Astrocyte of the hippocampus (primary cell): ENCODE measurements around the gene SPACA4.
"Not testable (repeated sequence)": the region's sequence is repeated elsewhere in the genome, so short reads cannot be mapped to it uniquely, and the experiment has no call there.

Experiments used
- DNase-seq: peaks from one replicate; pipeline ENCODE4 v3.0.0; 2011; ENCODE audit warnings: low read depth, low spot score

Gene SPACA4, protein sequence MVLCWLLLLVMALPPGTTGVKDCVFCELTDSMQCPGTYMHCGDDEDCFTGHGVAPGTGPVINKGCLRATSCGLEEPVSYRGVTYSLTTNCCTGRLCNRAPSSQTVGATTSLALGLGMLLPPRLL

DNA sequence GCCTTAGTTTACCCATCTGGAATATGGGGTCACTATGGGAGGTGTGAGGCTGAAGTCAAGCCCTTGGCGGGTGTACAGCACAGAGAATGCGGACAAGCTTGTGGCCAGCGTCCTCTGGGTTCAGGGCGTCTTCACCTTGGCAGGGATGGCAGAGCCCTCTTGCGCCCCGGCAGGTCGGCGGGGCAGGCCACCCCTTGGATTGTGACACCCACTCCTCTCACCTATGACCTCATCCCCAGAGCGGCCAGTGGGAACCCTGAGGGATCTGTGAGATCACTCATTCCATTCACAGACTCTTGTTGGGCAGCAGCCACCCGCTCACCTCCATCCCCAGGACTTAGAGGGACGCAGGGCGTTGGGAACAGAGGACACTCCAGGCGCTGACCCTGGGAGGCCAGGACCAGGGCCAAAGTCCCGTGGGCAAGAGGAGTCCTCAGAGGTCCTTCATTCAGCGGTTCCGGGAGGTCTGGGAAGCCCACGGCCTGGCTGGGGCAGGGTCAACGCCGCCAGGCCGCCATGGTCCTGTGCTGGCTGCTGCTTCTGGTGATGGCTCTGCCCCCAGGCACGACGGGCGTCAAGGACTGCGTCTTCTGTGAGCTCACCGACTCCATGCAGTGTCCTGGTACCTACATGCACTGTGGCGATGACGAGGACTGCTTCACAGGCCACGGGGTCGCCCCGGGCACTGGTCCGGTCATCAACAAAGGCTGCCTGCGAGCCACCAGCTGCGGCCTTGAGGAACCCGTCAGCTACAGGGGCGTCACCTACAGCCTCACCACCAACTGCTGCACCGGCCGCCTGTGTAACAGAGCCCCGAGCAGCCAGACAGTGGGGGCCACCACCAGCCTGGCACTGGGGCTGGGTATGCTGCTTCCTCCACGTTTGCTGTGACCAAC is at the start of gene SPACA4:
Gene SPACA4, plus strand, starts transcription at position 280 of the 896 bp plus-strand sequence. Its CDS starts 237 bp downstream, at position 517.
- DNase-seq = no peak

DNA sequence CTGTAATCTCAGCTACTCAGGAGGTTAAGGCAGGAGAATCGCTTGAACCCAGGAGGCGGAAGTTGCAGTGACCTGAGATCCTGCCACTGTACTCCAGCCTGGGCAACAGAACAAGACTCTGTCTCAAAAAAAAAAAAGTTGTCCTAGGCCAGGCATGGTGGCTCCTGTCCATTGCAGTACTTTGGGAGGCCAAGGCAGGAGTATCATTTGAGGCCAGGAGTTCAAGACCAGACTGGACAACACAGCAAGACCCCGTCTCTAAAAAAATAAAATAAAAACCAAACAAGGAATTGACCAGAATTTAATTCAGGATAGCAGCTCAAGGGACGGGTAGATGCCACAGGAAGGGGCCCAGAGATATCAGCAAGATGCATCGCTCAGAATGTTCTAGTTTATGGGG is 49.7 kb upstream of the SPACA4 start:
- no peak for DNase-seq

DNA sequence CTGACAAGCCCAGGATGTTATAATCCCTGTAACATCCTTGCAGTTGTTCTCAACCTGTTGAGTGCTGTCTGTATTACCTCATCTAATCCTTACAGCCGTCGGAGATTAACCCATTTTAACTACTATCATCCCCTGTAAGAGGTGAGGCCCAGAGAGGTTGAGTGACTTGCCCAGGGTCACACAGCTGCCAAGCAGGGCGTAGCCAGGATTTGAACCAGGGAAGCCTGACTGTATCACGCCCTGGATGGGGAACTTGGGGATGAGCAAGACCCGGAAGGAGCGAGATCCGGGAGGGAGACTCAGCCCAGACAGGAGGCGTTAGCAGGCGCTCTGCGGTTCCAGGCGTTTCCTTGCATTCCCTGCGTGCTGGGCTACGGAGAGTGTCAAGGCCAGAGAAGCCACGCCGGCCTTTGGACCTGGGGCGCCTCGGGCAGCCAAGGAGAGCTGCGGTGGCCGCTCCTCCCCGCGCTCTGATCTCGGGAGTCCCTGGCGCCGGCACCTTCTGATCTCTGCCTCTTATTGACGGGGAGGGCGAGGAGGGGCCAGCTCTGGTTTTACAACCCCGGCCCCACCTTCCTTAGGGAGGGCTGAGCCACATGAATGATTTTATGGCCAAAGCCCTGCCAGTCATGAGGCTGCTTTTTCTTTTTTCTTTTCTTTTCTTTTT is 48.4 kb upstream of the SPACA4 start:
- peak; percentile 59 for DNase-seq

DNA sequence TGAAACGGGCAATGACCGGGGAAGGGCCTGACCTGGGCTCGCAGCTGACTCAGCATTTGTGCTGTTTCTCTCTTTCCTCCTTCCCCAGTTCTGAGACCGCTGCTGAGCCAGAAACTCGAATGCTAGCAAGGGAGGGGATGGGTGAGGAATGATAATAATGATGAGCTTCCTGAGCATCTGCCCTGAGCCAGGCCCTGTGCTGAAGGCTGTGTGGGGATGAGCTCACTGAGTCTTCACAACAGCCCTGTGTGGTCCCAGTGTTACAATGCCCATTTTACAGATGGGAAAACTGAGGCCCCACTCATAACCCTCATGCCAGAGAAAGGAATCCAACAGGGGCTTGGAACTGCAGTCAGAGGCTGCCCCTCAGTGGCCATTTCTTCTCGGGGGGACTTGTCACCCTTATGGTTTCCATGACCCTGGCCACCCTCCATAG is 46.4 kb upstream of the SPACA4 start:
- DNase-seq = no peak

DNA sequence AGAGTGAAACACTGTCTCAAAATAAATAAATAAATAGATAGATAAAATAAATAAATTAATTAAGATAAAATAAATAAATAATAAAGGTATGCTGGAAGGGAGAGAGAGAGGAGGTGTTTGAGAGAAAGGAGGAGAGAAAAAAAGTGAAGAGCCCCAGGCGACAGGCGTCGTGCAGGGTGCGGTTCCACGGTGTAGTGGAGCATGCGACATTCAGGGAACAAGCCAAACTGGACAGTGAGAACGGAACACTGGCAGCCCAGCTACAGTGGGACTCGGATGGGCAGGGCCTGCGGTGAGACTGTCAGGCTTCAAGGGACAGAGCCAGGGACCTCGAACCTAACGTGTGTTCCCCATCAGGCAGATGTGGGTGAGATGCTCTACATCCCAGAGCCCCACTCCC is 45.1 kb upstream of the SPACA4 start:
- no peak for DNase-seq

DNA sequence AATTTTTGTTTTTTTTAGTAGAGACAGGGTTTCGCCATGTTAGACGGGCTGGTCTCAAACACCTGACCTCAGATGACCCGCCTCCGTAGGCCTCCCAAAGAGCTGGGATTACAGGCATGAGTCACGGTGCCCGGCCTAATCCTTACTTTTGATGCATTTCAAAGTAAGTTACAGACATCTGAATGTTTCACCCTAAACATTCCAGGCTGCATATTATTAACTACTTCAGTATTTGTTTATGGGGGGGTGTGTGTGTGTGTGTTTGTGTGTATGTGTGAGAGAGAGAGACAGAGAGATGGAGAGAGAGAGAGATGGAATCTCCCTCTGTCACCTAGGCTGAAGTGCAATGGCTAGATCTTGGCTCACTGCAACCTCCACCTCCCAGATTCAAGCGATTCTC is 41.5 kb upstream of the SPACA4 start:
- peak; percentile 48 for DNase-seq

DNA sequence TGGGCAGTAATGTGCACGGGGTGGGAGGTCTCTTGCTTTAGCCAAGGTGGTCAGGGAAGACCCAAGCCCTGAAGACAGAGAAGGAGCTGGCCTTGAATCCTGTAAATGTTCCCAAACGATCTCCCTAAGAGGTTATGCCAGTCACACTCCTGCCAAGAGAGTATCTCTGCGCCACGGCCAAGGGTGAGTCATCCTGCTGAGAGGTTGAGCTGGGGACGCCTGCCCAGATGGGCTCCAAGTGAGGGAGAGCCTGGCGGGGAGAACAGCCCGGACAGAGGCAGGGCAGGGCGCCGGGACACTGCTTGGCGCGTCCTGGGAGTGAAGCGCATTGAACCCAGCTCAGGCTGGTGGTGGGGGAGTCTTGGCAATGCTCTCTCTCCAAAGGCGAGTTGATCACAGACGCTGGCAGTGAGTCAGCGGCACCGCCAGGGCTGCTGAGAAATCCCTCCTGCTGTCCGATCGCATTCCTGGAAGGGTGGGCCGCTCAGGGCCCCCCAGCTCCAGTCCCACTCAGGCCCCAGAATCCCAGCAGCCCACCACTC is 38.1 kb upstream of the SPACA4 start:
- peak; percentile 96 for DNase-seq

DNA sequence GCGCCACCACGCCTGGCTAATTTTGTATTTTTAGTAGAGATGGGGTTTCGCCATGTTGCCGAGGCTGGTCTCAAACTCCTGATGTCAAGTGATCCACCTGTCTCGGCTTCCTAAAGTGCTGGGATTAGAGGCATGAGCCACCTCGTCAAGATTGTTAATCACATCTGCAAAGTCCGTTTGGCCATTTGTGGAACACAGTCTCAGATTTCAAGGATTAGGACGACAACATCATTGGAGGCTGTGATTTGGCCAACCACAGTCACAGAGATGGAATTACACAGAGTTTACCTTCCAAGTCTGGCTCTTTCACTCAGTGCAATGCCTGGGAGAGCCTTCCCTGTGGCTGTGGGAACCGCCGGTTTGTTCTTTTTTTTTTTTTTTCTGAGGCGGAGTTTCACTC is 36.7 kb upstream of the SPACA4 start:
- DNase-seq = peak; percentile 60

DNA sequence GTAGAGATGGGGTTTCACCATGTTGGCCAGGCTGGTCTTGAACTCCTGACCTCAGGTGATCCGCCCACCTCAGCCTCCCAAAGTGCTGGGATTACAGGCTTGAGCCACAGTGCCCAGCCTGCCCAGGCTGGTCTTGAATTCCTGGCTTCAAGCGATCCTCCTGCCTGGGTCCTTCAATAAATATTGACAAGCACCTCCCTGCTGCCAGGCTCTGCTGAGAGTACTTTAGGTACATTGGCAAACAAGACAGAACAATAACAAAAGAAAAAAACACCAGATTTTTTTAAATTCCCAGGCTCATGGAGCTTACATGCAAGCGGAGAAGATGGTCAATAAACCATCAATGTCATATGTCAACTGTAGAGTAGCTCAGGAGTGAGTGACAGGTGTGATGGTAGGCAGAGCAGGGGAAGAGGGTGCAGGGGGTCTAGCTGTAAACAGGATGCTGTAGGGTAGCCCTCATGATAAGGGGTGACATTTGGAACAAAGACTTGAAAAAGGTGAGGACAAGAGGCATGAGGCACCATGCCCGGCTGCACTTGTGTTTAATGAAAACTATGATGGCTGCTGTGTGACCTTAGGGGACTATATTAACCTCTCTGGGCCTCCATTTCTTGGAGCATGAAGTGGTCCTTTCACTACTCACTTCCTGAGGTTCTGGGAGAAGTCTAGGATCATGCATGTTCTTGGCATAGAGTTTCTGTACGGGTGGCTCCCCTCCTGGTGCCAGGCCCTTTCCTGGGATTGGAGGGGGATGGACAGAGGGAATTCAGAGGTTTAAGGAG is 35.0 kb upstream of the SPACA4 start:
- no peak for DNase-seq

DNA sequence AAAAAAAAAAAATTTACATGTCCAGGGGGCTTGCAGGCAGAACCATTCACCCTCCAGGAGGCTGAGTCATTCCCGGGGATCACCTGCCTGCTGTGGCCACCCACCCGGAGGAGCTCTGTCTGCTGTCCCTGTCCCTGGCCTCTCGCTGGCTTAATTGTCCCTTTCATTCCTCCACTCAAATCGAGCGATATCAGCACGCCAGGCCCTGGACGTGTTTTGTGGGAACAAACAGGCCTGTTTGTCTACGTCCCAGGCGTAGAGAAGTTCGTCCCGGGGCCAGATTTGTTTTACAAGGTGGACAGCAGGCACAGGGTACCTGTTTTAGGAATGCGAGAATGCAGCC is 33.4 kb upstream of the SPACA4 start:
- peak; percentile 20 for DNase-seq

DNA sequence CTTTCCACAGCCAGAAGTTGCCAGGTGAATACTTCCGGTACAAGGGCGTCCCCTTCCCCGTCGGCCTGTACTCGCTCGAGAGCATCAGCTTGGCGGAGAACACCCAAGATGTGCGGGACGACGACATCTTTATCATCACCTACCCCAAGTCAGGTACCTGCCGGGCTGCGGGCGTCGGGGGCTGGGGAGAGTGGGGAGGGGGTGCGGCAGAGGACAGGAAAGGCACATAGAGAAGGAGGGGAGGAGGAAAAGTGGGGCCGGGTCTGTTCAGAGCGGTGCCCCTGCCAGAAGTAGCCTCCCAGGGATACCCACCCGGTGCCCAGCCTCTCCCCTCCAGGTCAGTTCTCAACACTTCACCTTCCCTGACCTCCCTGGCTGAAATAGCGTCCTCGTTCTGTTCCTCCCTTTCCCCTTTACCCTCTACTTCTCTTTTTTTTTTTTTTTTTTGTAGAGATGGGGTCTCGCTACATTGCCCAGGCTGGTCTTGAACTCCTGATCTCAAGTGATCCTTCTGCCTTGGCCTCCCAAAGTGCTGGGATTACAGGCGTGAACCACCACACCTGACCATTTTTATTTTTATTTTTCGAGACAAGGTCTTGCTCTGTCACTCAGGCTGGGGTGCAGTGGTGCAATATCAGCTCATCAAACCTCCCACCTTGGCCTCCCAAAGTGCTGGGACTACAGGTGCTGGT is 30.5 kb upstream of the SPACA4 start:
- no peak for DNase-seq

DNA sequence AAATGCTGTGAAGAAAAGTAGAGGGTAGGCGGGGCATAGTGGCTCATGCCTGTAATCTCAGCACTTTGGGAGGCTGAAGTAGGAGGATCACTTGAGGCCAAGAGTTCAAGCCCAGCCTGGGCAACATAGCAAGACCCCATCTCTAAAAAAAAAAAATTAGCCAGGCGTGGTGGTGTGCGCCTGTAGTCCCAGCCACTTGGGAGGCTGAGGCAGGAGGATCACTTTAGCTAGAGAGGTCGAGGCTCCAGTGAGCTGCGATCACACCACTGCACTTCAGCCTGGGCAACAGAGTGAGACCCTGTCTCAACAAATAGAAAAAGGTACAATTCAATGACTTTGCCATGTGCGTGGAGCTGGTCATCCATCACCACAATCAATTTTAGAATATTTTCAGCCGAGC is 28.6 kb upstream of the SPACA4 start:
- not testable (repeated sequence) for DNase-seq

DNA sequence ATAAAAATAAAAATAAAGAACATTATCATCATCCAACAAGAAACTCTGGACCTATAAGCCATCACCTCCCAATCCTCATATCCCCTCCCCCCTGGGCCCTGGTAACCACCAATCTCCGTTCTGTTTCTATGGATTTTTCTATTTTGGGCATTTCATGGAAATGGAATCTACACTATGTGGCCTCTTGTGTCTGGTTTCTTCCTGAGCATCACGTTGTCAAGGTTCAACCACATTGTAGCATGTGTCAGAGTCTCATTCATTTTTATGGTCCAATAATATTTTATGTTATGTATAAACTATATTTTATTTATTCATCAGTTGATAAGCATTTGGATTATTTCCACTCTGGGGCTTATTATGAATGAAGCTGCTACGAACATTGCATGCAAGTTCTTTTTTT is 27.7 kb upstream of the SPACA4 start:
- DNase-seq = peak; percentile 19

DNA sequence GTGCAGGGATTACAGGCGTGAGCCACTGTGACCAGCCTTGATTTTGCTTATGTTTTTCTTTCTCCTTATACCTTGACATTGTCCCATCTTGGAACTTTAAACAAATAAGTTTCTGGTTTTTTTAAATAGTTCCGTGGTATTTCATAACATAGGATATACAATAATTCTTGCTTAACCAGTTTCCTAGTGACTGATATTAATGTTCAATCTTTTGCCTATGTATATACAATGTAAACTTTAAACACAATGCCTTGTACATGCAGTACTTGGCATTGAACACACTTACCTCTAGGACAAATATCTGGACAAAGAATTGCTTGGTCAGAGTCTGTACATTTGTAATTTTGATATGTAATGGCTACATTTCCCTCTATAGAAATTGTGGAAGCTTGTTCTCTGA is 24.4 kb upstream of the SPACA4 start:
- DNase-seq = no peak

DNA sequence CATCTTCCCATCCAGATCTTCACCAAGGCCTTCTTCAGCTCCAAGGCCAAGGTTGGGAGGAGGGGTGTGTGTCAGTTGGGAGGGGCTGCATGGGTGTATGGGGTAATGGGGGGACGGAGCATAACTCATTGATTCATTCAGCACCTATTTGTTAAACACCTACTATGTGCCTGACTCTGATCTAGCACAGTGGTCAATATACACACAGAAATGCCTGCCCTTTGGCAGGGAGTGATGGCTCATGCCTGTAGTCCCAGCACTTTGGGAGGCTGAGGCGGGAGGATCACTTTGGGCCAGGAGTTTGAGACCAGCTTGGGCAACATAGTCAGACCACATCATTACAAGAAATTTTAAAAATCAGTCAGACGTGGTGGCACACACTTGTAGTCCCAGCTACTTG is 19.2 kb upstream of the SPACA4 start:
- no peak for DNase-seq

DNA sequence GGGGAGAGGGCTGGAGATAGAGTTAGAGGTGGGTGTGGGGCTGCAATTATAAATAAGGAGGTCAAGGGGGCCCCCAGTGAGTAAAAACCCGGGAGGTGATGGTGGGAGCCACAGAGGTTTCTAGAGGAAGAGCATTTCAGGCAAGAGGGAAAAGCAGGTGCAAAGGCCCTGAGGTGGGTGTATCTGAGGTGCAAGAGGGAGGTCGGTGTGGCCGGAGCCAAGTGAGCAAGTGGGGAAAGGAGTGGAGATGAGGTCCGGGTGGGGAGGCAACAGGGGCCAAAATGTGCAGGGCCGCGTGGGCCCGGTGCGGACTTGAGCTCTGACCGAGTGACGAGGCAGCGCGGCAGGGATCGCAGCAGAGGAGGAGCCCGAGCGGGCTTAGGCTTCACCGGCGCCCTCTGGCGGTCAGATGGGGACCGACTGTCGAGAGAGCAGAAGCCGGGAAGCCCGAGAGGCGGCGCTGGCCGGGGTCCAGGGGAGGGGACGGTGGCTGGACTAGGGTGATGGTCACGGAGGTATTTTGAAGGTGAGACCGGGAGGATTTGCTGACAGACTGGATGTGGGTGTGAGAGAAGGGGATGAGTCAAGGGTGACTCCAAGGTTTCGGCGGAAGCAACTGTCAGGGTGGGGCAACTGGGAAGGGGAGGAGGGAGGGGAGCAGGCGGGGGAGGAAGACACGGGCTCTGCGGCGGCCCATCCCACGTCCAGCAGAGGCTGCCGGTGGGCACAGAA is 17.7 kb upstream of the SPACA4 start:
- peak; percentile 94 for DNase-seq

DNA sequence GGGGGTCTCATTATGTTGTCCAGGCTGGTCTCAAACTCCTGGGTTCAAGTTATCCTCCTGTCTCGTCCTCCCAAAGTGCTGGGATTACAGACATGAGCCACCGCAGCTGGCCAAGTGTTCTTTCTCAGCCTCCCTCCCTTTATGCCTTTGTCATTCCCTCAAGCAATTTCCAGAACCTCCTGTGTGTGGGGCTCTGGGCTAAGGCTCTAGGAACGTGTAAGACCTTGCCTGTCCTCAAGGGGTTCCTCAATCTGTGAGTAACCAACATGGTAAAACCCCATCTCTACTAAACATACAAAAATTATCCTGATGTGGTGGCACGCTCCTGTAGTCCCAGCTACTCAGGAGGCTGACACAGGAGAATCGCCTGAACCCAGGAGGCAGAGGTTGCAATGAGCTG is 15.5 kb upstream of the SPACA4 start:
- no peak for DNase-seq

DNA sequence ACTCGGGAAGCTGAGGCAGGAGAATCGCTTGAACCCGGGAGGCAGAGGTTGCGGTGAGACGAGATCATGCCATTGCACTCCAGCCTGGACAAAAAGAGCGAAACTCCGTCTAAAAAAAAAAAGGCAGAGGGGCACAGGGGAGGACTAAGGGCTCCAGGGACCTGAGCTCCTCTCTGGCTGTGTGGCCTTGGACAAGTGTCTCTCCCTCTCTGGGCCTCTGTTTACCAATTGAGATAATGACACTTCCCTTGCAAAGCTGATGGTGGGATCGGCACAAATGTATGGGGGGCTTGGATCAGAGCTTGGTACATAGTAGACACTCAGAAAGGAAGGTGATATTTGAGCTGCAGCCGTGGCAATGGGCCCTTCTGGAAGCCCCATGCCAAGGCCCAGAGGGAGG is 11.4 kb upstream of the SPACA4 start:
- no peak for DNase-seq

DNA sequence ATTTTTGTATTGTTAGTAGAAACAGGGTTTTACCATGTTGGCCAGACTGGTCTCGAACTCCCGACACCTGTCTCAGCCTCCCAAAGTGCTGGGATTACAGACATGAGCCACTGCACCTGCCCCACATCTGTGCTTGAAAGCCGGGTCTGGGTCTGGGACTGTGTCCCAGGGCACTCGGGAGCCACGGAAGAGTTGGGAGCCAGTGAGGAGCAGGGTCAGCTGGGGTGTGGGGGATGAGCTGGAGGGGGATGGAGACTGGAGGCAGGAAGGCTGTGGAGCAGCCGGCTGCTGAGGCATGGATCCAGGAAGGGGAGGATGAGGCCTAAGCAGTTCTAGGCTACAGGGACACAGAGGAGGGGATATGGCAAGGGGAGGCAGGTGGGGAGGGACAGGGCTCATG is 10.7 kb upstream of the SPACA4 start:
- no peak for DNase-seq

DNA sequence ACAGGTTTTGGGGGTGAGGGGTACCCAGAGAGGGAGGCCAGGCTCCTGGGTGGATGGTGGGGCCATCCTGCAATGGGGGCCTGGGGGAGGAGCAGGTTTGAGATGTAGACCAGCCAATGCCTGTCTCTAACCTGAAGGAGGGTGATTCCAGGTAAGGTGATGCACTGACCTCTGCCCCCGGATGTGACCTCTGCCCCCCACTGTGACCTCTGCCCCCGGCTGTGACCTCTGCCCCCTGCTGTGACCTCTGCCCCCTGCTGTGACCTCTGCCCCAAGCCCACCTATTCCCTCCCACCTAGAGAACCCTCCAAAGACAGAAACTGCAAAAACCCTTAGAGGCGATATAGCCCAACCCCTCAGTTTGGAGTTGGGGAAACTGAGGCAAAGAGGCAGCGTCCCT is 10.3 kb upstream of the SPACA4 start:
- DNase-seq = no peak
